ENCODE measurements around the gene MLXIP.

- TF ChIP-seq FOXP2 (optimal IDR thresholded peaks at IDR 0.05; ENCODE audit: control extremely low read depth, extremely low read length, insufficient read depth) (no peak), POLR2AphosphoS5 (IDR thresholded peaks at IDR 0.05; ENCODE audit: borderline replicate concordance, low read depth, low read length) (no peak)
These were observed 10.5 kb downstream of the MLXIP start for GRCh38 chr12:122089077-122089476.

Data from SK-N-MC (cell line).